Fibroblast of the aortic adventitia (primary cell): ENCODE results near the gene FAM110A. TPM values are rescaled to one million over a fixed set of nuclear protein-coding genes. Genes with fewer than 3 reads are reported as not detected.

Source experiments
- DNase-seq: peaks from one replicate; pipeline ENCODE4 v3.0.0-alpha.2; 2010; ENCODE audit warnings: low read depth
- H3K4me3 ChIP-seq: 2 replicates; pipeline ENCODE4 v1.5.1; 2011; ENCODE audit warnings: low read depth, mild to moderate bottlenecking, control low read depth, low read length, moderate library complexity
- total RNA-seq: library from RNA; depleted of rRNA; stranded (reverse); fragments of >200 nt; gene quantifications from 2 replicates; pipeline ENCODE4 v1.2.3, GENCODE V29; 2012; ENCODE audit warnings: low replicate concordance
- TF ChIP-seq, protein P1 (sequence below): IDR thresholded peaks from 2 replicates; pipeline ENCODE4 v1.5.1; 2011; ENCODE audit warnings: mild to moderate bottlenecking, low read length, control low read depth, inconsistent platforms; ENCODE audit not compliant: insufficient read depth

FAM110A gene
- total RNA-seq, 1 donor: 5.5 TPM

DNA sequence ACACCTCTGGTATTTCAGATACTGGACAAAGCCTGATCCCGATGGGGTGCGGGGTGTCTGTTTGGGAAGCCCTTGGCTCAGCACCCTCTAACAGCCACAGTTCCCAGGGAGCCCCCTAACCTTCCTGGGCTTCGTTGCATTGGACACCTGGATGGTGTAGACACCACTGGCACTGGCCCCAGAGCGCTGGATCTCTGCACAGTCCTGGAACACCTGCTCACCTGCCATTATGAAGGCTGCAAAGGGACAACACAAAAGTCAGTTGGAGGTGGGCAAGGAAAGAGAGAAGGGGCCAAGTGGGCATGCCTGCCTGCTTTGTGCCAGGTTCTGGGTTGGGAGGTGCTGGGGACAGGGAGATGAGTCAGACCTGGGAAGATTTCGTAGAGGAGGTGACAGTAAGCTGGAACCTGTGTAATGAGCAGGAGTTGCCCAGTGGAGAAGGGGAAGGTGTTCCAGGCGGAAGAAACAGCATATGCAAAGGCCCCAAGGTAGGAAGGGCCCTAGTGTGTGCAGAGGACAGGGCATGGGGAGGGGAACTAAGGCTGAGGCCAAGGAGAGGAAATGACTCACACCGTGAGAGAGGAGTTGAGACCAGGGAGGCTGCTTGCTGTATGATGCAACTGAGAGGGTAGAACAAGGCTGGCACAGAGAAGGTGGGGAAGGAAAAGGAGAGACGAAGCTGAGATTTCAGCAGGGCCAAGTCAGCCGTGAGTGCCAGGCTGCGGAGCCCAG lies 47.7 kb downstream of the FAM110A start:
- peak; percentile 50 for DNase-seq
- no peak overlapping the region for H3K4me3 ChIP-seq
- TF ChIP-seq, protein P1, sequence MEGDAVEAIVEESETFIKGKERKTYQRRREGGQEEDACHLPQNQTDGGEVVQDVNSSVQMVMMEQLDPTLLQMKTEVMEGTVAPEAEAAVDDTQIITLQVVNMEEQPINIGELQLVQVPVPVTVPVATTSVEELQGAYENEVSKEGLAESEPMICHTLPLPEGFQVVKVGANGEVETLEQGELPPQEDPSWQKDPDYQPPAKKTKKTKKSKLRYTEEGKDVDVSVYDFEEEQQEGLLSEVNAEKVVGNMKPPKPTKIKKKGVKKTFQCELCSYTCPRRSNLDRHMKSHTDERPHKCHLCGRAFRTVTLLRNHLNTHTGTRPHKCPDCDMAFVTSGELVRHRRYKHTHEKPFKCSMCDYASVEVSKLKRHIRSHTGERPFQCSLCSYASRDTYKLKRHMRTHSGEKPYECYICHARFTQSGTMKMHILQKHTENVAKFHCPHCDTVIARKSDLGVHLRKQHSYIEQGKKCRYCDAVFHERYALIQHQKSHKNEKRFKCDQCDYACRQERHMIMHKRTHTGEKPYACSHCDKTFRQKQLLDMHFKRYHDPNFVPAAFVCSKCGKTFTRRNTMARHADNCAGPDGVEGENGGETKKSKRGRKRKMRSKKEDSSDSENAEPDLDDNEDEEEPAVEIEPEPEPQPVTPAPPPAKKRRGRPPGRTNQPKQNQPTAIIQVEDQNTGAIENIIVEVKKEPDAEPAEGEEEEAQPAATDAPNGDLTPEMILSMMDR: no peak

DNA sequence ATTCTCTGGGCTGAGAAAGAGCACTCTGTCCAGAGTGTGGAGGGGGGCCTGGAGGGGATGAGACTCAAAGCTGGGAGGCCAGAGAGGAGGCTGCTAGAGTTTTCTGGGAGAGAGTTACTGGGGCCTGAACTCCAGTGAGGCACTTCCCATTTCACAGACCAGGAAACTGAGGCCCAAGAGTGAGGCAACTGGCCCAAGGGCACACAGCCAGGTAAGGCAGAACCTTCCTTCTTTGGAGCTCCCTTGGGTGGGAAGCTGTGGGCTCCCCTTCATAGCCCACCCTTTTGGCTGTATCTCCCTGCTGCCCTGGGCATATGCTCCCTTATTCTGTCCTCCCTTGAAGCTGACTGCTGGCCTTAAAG lies 48.2 kb downstream of the FAM110A start:
- H3K4me3 ChIP-seq: no peak overlapping the region
- no peak for DNase-seq
- TF ChIP-seq, protein P1: no peak

DNA sequence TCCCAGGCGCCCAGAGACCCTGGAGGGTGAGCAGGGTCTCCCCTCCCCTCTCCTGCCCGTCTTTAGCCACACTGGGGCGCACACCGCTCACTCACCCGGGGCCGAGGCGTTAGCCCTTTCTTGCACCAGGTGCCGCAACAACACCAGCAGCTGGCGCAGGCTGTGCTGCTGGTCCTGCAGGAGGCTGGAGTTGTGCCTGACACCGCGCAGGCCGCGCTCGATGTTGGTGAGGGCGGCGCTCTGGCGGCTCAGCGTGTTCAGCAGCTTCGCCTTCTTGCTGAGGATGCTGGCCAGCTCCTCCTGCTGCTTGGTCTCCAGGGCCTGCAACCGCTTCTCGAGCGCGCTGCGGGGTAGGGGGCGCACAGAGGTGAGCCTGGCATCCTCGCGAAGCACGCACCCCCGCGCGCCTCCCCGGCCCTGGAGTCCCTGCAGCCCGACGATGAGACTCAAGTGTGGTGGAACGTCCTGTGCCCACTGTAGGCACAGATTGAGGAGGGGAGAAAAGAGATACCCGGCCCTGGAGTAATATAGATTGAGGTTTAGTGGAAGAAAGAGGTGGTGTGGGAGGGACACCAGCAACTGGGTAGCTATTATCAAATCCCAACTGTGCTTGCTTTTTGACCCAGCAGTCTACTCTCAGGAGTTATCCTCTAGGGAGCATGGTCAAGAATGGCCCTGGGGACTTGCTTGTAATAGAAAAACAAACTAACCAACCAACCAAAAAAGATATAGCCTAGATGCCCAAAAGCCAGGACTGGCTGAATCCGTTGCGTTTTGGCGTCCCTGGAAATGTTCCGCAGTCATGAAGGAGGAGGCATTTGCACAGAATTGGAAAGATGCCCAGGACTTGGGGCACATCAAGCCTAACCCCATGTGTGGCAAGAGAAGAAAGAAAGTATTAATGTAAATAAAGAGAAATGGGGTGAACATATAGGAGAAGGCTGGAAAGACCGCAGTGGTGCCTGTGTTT lies 51.8 kb downstream of the FAM110A start:
- DNase-seq: peak; percentile 34
- H3K4me3 ChIP-seq: no peak overlapping the region
- TF ChIP-seq, protein P1: no peak

DNA sequence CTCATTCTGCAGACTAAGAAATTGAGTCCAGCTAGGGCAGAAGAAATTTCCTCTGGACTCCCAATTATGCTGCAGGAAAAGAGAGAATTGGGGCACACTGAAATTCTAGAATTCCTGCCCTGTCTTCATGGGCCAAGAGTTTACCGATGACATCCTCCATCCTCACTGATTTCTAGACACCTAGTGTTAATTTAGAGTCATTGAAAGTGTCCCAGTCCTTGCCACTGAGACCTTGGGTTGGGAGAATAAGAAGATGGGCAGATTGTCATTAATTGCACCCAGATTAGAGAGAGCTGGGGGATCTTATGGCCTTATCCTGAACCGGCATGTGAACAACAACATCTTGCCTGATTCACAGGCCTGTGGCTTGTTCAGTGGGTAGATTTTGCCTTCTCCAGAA lies 53.6 kb downstream of the FAM110A start:
- TF ChIP-seq, protein P1: no peak
- no peak for DNase-seq
- H3K4me3 ChIP-seq: no peak overlapping the region

DNA sequence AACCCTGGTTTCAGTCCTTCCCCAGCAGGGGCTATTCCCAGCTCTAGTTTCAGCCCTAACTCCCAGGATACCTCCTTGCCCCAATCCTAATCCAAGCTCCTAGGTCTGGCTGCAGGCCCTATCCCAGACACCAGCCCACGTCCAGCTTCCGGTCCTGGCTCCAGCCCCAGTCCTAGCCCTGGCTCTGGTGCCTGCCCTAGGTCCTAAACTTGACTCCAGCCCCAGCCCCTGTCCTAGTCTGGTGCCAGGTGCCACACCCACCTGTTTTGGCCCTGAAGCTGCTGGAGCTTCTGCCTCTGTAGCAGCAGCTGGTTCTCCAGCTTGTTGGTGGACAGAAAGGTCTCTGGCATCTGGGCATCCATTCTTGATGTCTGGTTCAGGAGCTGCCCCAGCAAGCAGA lies 54.5 kb downstream of the FAM110A start:
- DNase-seq: no peak
- no peak overlapping the region for H3K4me3 ChIP-seq
- TF ChIP-seq, protein P1: no peak

DNA sequence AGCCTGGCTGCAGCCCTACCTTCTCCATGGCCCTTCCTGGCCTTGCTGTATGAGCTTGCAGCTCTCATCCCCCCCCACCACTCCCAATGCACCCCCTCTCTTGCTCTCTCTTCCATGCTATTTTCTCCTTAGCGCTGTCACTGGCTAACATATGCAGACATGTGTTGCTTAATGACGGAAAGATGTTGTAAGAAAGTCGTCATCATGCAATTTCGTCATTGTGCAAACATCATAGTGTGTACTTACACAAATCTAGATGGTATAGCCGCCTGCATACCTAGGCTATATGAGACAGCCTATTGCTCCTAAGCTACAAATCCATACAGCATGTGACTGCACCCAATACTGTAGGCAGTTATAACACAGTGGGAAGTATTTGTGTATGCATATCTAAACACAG lies 55.6 kb downstream of the FAM110A start:
- no peak overlapping the region for H3K4me3 ChIP-seq
- no peak for DNase-seq
- TF ChIP-seq, protein P1: no peak
